Stomach (tissue), 4 donors: ENCODE data around the gene FAM171A1.

ENCODE experiments used
- EP300 ChIP-seq: sonication (generic); formaldehyde crosslinking; IDR thresholded peaks from one replicate; pipeline ENCODE4 v1.6.1; 2017; ENCODE audit warnings: antibody characterized with exemption
- POLR2A ChIP-seq, 4 donors: fragments of 450-650 bp; IDR thresholded peaks; one replicate each; pipeline ENCODE4 v1.6.1; 2016; ENCODE audit warnings: antibody characterized with exemption in 4 of 4, control low read depth in 2 of 4, mild to moderate bottlenecking in 1 of 4, moderate library complexity in 1 of 4
- POLR2AphosphoS5 ChIP-seq, 3 donors: sonication (generic); formaldehyde crosslinking; IDR thresholded peaks; one replicate each; pipeline ENCODE4 v1.6.1; 2016; ENCODE audit warnings: antibody characterized with exemption in 3 of 3
- TF ChIP-seq, protein P1 (sequence below), 7 experiments: fragments of 450-650 bp in 4 of 7; fragments of 200-600 bp in 3 of 7; sonication (generic) in 3 of 7; IDR thresholded peaks; one replicate each; pipeline ENCODE4 v1.5.1; 2016 to 2019; ENCODE audit warnings: antibody characterized with exemption in 7 of 7, control low read depth in 2 of 7, mild to moderate bottlenecking in 1 of 7

DNA sequence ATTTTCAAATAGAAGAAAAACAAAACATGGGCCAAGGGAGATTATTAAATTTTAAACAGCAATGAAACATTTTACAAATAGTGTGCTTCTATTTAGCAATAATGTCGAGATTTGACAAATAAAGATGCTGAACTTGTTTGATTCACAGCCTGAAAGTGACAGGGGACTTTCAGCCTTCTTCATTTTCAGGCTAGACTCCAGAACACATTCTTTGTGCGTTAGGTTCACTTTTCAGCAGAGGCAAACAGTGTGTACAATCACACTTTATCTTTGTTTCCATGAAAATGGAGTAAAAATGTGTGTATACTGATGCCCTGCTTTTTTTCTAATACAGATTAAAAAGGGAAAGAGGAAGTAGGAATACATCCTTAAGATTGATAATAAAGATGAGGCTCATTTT, 35.6 kb downstream of the FAM171A1 start:
- TF ChIP-seq, protein P1, sequence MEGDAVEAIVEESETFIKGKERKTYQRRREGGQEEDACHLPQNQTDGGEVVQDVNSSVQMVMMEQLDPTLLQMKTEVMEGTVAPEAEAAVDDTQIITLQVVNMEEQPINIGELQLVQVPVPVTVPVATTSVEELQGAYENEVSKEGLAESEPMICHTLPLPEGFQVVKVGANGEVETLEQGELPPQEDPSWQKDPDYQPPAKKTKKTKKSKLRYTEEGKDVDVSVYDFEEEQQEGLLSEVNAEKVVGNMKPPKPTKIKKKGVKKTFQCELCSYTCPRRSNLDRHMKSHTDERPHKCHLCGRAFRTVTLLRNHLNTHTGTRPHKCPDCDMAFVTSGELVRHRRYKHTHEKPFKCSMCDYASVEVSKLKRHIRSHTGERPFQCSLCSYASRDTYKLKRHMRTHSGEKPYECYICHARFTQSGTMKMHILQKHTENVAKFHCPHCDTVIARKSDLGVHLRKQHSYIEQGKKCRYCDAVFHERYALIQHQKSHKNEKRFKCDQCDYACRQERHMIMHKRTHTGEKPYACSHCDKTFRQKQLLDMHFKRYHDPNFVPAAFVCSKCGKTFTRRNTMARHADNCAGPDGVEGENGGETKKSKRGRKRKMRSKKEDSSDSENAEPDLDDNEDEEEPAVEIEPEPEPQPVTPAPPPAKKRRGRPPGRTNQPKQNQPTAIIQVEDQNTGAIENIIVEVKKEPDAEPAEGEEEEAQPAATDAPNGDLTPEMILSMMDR (IDR thresholded peaks at IDR 0.05): no peak
- no peak for TF ChIP-seq POLR2AphosphoS5 (IDR thresholded peaks at IDR 0.05)
- no peak for TF ChIP-seq POLR2A (IDR thresholded peaks at IDR 0.05)
- no peak for TF ChIP-seq EP300
